Immature natural killer cell (primary cell): ENCODE data around the gene SGMS1. TPM values are rescaled to one million over a fixed set of nuclear protein-coding genes. Genes with fewer than 3 reads are reported as not detected.
"Not testable (repeated sequence)": the region's sequence is repeated elsewhere in the genome, so short reads cannot be mapped to it uniquely, and the experiment has no call there.

Experiments
- DNase-seq, 3 donors: peaks; one replicate each; pipeline ENCODE4 v3.0.0; 2022; ENCODE audit warnings: mixed read lengths in 1 of 3
- H3K27ac Mint-ChIP-seq, 6 donors: one replicate each; pipeline ENCODE4 v1.8.0; 2020; ENCODE audit warnings: mixed read lengths in 6 of 6, mild to moderate bottlenecking in 5 of 6, inconsistent platforms in 4 of 6, moderate library complexity in 3 of 6
- H3K27me3 Mint-ChIP-seq, 3 donors: one replicate each; pipeline ENCODE4 v1.8.0; 2020 to 2021; ENCODE audit warnings: low read depth in 3 of 3, mild to moderate bottlenecking in 3 of 3, mixed read lengths in 3 of 3, moderate library complexity in 3 of 3, inconsistent platforms in 1 of 3
- H3K36me3 Mint-ChIP-seq, 3 donors: one replicate each; pipeline ENCODE4 v1.8.0; 2020; ENCODE audit warnings: mixed read lengths in 3 of 3, inconsistent platforms in 2 of 3, mild to moderate bottlenecking in 2 of 3
- H3K4me1 Mint-ChIP-seq, 2 donors: one replicate each; pipeline ENCODE4 v1.8.0; 2020; ENCODE audit warnings: inconsistent platforms in 2 of 2, mild to moderate bottlenecking in 2 of 2, mixed read lengths in 2 of 2, moderate library complexity in 1 of 2
- H3K4me3 Mint-ChIP-seq, 5 donors: one replicate each; pipeline ENCODE4 v1.8.0; 2020; ENCODE audit warnings: mild to moderate bottlenecking in 5 of 5, mixed read lengths in 5 of 5, inconsistent platforms in 3 of 5, moderate library complexity in 3 of 5
- H3K9me3 Mint-ChIP-seq, 6 donors: one replicate each; pipeline ENCODE4 v1.8.0; 2020; ENCODE audit warnings: mild to moderate bottlenecking in 6 of 6, mixed read lengths in 6 of 6, inconsistent platforms in 4 of 6, moderate library complexity in 3 of 6
- polyA plus RNA-seq, 3 donors: library from polyadenylated mRNA; unstranded; fragments of 300-500 nt; fragmentation: Illumina TruSeq; gene quantifications; one replicate each; pipeline ENCODE4 v1.2.3, GENCODE V29; 2021

The SGMS1 gene
- polyA plus RNA-seq, 3 donors from 2014 or later: 9.2 to 13.3 (median 11.8) TPM

DNA sequence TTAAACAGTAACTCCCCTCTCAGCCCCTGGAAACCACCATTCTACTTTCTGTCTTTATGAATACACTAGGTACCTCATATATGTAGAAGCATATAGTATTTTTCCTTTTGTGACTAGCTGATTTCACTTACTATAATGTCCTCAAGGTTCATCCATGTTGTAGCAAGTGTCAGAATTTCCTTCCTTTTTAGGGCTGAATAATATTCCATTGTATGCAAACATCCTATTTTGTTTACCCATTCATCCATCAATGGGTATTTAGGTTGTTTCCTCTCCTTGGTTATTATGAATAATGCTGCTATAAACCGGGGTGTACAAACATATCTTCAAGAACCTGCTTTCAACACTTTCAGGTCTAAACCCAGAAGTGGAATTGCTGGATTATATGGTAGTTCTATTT lies 125.3 kb downstream of the SGMS1 start:
- H3K4me1 Mint-ChIP-seq: peaks cover 10 to 25% of the 10 kb centered on the region in 2 donors
- H3K27ac Mint-ChIP-seq: no peak overlapping the region
- peaks cover 0 to 4% (median 0%) of the 10 kb centered on the region in 3 donors for H3K36me3 Mint-ChIP-seq
- no peak for DNase-seq
- H3K27me3 Mint-ChIP-seq: peaks cover 0 to 2% (median 1%) of the 10 kb centered on the region in 3 donors
- no peak overlapping the region for H3K4me3 Mint-ChIP-seq
- no peaks in the 10 kb centered on the region for H3K9me3 Mint-ChIP-seq

DNA sequence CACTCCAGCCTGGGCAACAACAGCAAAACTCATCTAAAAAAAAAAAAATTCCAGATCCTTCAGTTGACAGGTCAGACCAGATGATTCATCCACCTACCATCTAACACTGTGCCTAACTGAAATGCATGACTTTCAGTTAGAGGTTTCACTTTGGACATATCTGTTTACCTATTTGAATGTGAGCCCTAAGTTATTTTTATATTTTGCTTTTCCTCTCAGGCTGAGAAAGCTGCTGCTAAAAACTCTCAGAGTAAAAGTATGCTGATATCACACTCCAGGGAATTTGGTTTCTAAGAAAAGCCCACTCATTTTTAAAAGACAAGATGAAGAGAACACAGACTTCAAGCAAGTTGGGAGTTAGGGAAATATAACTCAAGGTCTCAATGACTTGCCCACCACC lies 126.0 kb downstream of the SGMS1 start:
- Mint-ChIP-seq H3K27me3 (peaks cover 0 to 2% (median 1%) of the 10 kb centered on the region in 3 donors), H3K9me3 (no peaks in the 10 kb centered on the region), H3K4me1 (peaks cover 9 to 29% of the 10 kb centered on the region in 2 donors), H3K36me3 (peaks cover 0 to 11% (median 0%) of the 10 kb centered on the region in 3 donors), H3K27ac (peak overlapping the region in 1 of 6 donors; percentile 47), H3K4me3 (no peak overlapping the region)
- no peak for DNase-seq

- H3K27ac Mint-ChIP-seq: no peak overlapping the region
- H3K27me3 Mint-ChIP-seq: peaks cover 0 to 3% (median 0%) of the 10 kb centered on the region in 3 donors
- no peak for DNase-seq
- no peak overlapping the region for H3K4me3 Mint-ChIP-seq
- H3K9me3 Mint-ChIP-seq: no peaks in the 10 kb centered on the region
- peaks cover 0 to 11% (median 0%) of the 10 kb centered on the region in 3 donors for H3K36me3 Mint-ChIP-seq
- peaks cover 2 to 14% of the 10 kb centered on the region in 2 donors for H3K4me1 Mint-ChIP-seq
Observed at GRCh38 chr10:50496228-50496627, 127.5 kb downstream of the SGMS1 start.

- peaks cover 0 to 3% (median 0%) of the 10 kb centered on the region in 3 donors for H3K27me3 Mint-ChIP-seq
- H3K4me3 Mint-ChIP-seq: no peak overlapping the region
- H3K9me3 Mint-ChIP-seq: peaks cover 0 to 1% (median under 1%) of the 10 kb centered on the region in 6 donors
- H3K27ac Mint-ChIP-seq: no peak overlapping the region
- peaks cover 0 to 9% (median 0%) of the 10 kb centered on the region in 3 donors for H3K36me3 Mint-ChIP-seq
- H3K4me1 Mint-ChIP-seq: peaks cover 4 to 13% of the 10 kb centered on the region in 2 donors
- no peak for DNase-seq
Observed at GRCh38 chr10:50490241-50490640, 133.5 kb downstream of the SGMS1 start.

- H3K4me3 Mint-ChIP-seq, H3K27me3 Mint-ChIP-seq, H3K27ac Mint-ChIP-seq, DNase-seq: not testable (repeated sequence)
- H3K4me1 Mint-ChIP-seq: peaks cover 5 to 12% of the 10 kb centered on the region in 2 donors
- H3K36me3 Mint-ChIP-seq: peaks cover 14 to 30% (median 23%) of the 10 kb centered on the region in 3 donors
- peaks cover 13 to 20% (median 18%) of the 10 kb centered on the region in 6 donors for H3K9me3 Mint-ChIP-seq
Observed at GRCh38 chr10:50484550-50484949, 139.2 kb downstream of the SGMS1 start.

GRCh38 chr10:50480054-50481007 lies 143.4 kb downstream of the SGMS1 start:
- DNase-seq: no peak
- Mint-ChIP-seq H3K9me3 (peaks cover 12 to 20% (median 18%) of the 10 kb centered on the region in 6 donors), H3K36me3 (peaks cover 20 to 52% (median 43%) of the 10 kb centered on the region in 3 donors), H3K27me3 (peaks cover 0 to 2% (median 0%) of the 10 kb centered on the region in 3 donors), H3K4me3 (no peak overlapping the region), H3K27ac (no peak overlapping the region), H3K4me1 (peaks cover 5 to 30% of the 10 kb centered on the region in 2 donors)

GRCh38 chr10:50477287-50478203 lies 146.2 kb downstream of the SGMS1 start:
- Mint-ChIP-seq H3K27me3 (peaks cover 0 to 2% (median 0%) of the 10 kb centered on the region in 3 donors), H3K4me3 (no peak overlapping the region), H3K27ac (no peak overlapping the region)

GRCh38 chr10:50473756-50474155 lies 150.0 kb downstream of the SGMS1 start:
- Mint-ChIP-seq H3K27ac (no peak overlapping the region), H3K27me3 (peaks cover 0 to 2% (median 1%) of the 10 kb centered on the region in 3 donors), H3K9me3 (no peaks in the 10 kb centered on the region), H3K36me3 (peaks cover 4 to 22% (median 16%) of the 10 kb centered on the region in 3 donors), H3K4me3 (no peak overlapping the region), H3K4me1 (peaks cover 30 to 50% of the 10 kb centered on the region in 2 donors)
- DNase-seq: no peak

More at GRCh38 chr10:50477287-50478203, 146.2 kb downstream of the SGMS1 start:
- Mint-ChIP-seq H3K4me1 (peaks cover 5 to 27% of the 10 kb centered on the region in 2 donors), H3K36me3 (peaks cover 6 to 32% (median 22%) of the 10 kb centered on the region in 3 donors), H3K9me3 (peaks cover 0 to under 1% (median 0%) of the 10 kb centered on the region in 6 donors)
- no peak for DNase-seq

DNA sequence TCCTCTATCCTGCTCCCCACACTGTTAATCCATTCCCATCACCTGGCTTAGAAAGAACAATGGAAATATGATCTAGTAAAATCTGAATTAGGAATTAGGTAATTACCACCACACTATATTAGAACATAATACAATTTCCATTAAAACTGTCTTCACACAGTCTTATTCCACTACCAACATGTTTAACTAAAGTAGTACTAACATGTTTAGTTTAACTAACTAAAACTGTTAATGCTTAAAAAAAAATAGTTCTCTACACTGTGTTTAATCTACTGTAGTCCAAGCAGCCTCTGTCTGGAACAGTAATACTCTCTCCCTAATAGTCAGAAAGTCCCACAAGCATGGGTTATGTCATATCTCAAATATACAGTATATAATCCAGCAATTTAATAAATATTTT lies 150.8 kb downstream of the SGMS1 start:
- Mint-ChIP-seq H3K36me3 (peaks cover 4 to 21% (median 11%) of the 10 kb centered on the region in 3 donors), H3K9me3 (no peaks in the 10 kb centered on the region), H3K4me1 (peaks cover 32 to 50% of the 10 kb centered on the region in 2 donors), H3K4me3 (no peak overlapping the region), H3K27me3 (peaks cover 0 to 2% (median 1%) of the 10 kb centered on the region in 3 donors), H3K27ac (no peak overlapping the region)
- DNase-seq: no peak

- no peak for DNase-seq
- Mint-ChIP-seq H3K4me1 (peaks cover 35 to 53% of the 10 kb centered on the region in 2 donors), H3K27me3 (peaks cover 0 to 4% (median 1%) of the 10 kb centered on the region in 3 donors), H3K4me3 (no peak overlapping the region), H3K27ac (no peak overlapping the region), H3K36me3 (peaks cover 0 to 8% (median 3%) of the 10 kb centered on the region in 3 donors), H3K9me3 (no peaks in the 10 kb centered on the region)
Observed at GRCh38 chr10:50471583-50471975, 152.2 kb downstream of the SGMS1 start.

- Mint-ChIP-seq H3K27me3 (peaks cover 0 to 4% (median 1%) of the 10 kb centered on the region in 3 donors), H3K27ac (peak overlapping the region in 2 of 6 donors; percentile 13 to 14), H3K9me3 (no peaks in the 10 kb centered on the region), H3K36me3 (peaks cover 0 to 5% (median 0%) of the 10 kb centered on the region in 3 donors), H3K4me1 (peaks cover 35 to 53% of the 10 kb centered on the region in 2 donors), H3K4me3 (no peak overlapping the region)
- DNase-seq: no peak
Observed at GRCh38 chr10:50470798-50471582, 152.8 kb downstream of the SGMS1 start.

DNA sequence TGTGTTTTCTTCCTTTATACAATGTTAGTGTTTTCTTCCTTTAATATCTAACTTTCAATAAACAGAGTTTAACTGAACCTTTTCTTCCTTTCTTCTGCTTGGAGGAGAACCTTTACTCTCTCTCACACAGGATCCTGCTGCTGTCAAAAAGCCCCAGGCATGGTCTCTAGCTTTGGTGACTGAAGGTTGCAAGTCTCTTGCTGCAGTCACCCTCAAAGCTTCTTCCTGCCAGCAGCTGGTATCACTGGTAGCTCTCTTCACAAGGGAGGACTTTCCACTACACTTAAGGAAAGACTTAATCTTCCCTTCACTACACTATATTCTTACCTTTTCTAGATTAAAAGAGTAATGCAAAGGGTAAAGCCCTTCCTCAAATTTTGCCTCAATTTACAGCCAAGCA lies 153.4 kb downstream of the SGMS1 start:
- Mint-ChIP-seq H3K4me3 (peak overlapping the region in 3 of 5 donors; percentile 2 to 29 (median 28)), H3K27me3 (peaks cover 0 to 2% (median 1%) of the 10 kb centered on the region in 3 donors), H3K36me3 (peaks cover 0 to 7% (median under 1%) of the 10 kb centered on the region in 3 donors), H3K27ac (peak overlapping the region in 5 of 6 donors; percentile 13 to 55 (median 29)), H3K9me3 (no peaks in the 10 kb centered on the region), H3K4me1 (peaks cover 35 to 53% of the 10 kb centered on the region in 2 donors)
- DNase-seq: no peak
